ENCODE measurements around the gene WWOX. TPM values are rescaled to one million over a fixed set of nuclear protein-coding genes. Genes with fewer than 3 reads are reported as not detected.
A peak's percentile ranks its signal among the peaks of the same experiment; 100 is the strongest.

Gene WWOX
- total RNA-seq, 1 experiment from 2014 or later = 15.6 TPM

DNA sequence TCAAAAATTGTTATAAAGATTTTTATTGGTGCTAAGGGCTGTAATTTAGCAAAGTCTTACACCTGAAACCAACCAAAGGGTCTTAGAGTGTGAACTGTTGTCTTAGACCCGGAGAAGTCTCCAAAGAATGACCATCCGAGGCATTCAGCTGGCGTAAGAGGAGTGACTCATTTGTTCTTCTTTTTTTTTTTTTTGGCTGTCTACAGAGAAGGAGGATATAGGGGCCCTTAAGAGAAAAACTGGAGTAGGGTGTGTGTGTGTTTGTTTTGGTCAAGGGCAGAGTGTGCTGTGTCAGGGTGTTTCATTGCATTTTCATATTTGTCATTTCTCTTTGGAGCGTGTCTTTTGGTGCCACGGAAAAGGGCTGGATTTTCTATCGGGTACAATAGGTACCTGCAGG lies 508.0 kb downstream of the WWOX start:
- Histone ChIP-seq H3K4ac (ENCODE audit: low read depth, low read length) (no peak overlapping the region), H2AFZ (ENCODE audit: low read length) (no peak overlapping the region), H3K9me3 (ENCODE audit: control insufficient read depth, low read depth, low read length) (no peaks in the 10 kb centered on the region), H3K4me1 (ENCODE audit: insufficient read depth, low read length) (peaks cover 15% of the 10 kb centered on the region), H3K79me1 (ENCODE audit: insufficient read depth, low read depth, low read length, poor library complexity, severe bottlenecking) (no peaks in the 10 kb centered on the region), H3K4me2 (ENCODE audit: insufficient read depth, insufficient read length, low read length) (no peak overlapping the region), H2AK5ac (ENCODE audit: insufficient read length, low read length) (no peak overlapping the region), H3K79me2 (ENCODE audit: insufficient read depth, low read length) (no peaks in the 10 kb centered on the region), H2BK120ac (ENCODE audit: low read depth, low read length, poor library complexity, severe bottlenecking) (no peak overlapping the region), H3K14ac (ENCODE audit: insufficient read depth, low read length) (no peak overlapping the region), H2BK12ac (ENCODE audit: insufficient read length, low read depth, low read length) (no peak overlapping the region), H3K56ac (ENCODE audit: insufficient read length, low read depth, low read length) (no peak overlapping the region), H3K23me2 (ENCODE audit: insufficient read length, low read depth, low read length, poor library complexity, severe bottlenecking) (no peaks in the 10 kb centered on the region), H3K18ac (ENCODE audit: insufficient read length, low read depth, low read length) (no peak overlapping the region), H2BK5ac (ENCODE audit: insufficient read length, low read length) (no peak overlapping the region), H3K23ac (ENCODE audit: insufficient read length, low read depth, low read length) (no peak overlapping the region), H3K27me3 (ENCODE audit: insufficient read depth, low read length) (no peaks in the 10 kb centered on the region), H4K5ac (ENCODE audit: insufficient read length, low read depth, low read length) (no peak overlapping the region), H4K20me1 (ENCODE audit: control insufficient read depth, insufficient read depth, insufficient read length) (no peaks in the 10 kb centered on the region), H2BK15ac (ENCODE audit: low read depth, low read length) (no peak overlapping the region), H4K91ac (ENCODE audit: insufficient read length, low read depth, low read length) (no peak overlapping the region), H4K8ac (replicated peaks; ENCODE audit: insufficient read length, low read depth, low read length) (no peak overlapping the region), H3T11ph (ENCODE audit: low read length) (no peak overlapping the region), H3K27ac (ENCODE audit: insufficient read length, low read depth, low read length) (no peak overlapping the region), H3K9ac (ENCODE audit: extremely low read depth, insufficient read length, low read length) (no peak overlapping the region), H2BK20ac (ENCODE audit: low read depth, low read length, poor library complexity, severe bottlenecking) (no peak overlapping the region)
- no CpG with 5 or more reads among the region's 6 CpGs for WGBS (ENCODE audit: extremely low coverage, insufficient read length, low lambda C conversion rate)
- no peaks in the 10 kb centered on the region; a peak in 1 of 7 replicates for H3K36me3 Mint-ChIP-seq (ENCODE audit: insufficient read depth in 1 of 3, low read depth in 3 of 3)
- no peak for DNase-seq
- no peak overlapping the region for H3K4me3 Mint-ChIP-seq
- no peaks in the 10 kb centered on the region for H3K27me3 Mint-ChIP-seq (ENCODE audit: low read depth)
- TF ChIP-seq, protein P1, sequence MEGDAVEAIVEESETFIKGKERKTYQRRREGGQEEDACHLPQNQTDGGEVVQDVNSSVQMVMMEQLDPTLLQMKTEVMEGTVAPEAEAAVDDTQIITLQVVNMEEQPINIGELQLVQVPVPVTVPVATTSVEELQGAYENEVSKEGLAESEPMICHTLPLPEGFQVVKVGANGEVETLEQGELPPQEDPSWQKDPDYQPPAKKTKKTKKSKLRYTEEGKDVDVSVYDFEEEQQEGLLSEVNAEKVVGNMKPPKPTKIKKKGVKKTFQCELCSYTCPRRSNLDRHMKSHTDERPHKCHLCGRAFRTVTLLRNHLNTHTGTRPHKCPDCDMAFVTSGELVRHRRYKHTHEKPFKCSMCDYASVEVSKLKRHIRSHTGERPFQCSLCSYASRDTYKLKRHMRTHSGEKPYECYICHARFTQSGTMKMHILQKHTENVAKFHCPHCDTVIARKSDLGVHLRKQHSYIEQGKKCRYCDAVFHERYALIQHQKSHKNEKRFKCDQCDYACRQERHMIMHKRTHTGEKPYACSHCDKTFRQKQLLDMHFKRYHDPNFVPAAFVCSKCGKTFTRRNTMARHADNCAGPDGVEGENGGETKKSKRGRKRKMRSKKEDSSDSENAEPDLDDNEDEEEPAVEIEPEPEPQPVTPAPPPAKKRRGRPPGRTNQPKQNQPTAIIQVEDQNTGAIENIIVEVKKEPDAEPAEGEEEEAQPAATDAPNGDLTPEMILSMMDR (conservative IDR thresholded peaks at IDR 0.05) = no peak
- H3K4me1 Mint-ChIP-seq = peaks cover 53 to 58% of the 10 kb centered on the region in 2 experiments
- peak overlapping the region in 2 of 3 experiments; percentile 43 to 52; a peak in 3 of 7 replicates for H3K27ac Mint-ChIP-seq
- H3K9me3 Mint-ChIP-seq = no peaks in the 10 kb centered on the region
